Activated T-helper 9 cell treated with anti-CD3 and anti-CD28 coated beads, Interleukin-2, amount 50 U/mL, for 16 hours (primary cell): ENCODE results near the gene GAL3ST1.
A peak's percentile ranks its signal among the peaks of the same experiment; 100 is the strongest.
"Not testable (repeated sequence)": the region's sequence is repeated elsewhere in the genome, so short reads cannot be mapped to it uniquely, and the experiment has no call there.

Source experiments
- DNase-seq: peaks from one replicate; pipeline ENCODE4 v3.0.0-alpha.2; 2020; ENCODE audit warnings: low read depth

GAL3ST1 gene

GRCh38 chr22:30574095-30574981, at the start of gene GAL3ST1:
TSS of gene GAL3ST1 (minus strand) at chr22:30574665. CDS start at chr22:30557392, 17,273 bp downstream.
- DNase-seq = no peak

GRCh38 chr22:30619909-30620308, 45.4 kb upstream of the GAL3ST1 start:
- DNase-seq = not testable (repeated sequence)

- DNase-seq = no peak
These were observed 43.4 kb upstream of the GAL3ST1 start for GRCh38 chr22:30617819-30618218.

- no peak for DNase-seq
These were observed 41.1 kb upstream of the GAL3ST1 start for GRCh38 chr22:30615543-30615954.

- DNase-seq = no peak
These were observed 40.4 kb upstream of the GAL3ST1 start for GRCh38 chr22:30614879-30615278.

GRCh38 chr22:30614268-30614667, 39.8 kb upstream of the GAL3ST1 start:
- no peak for DNase-seq

- DNase-seq = no peak
These were observed 38.3 kb upstream of the GAL3ST1 start for GRCh38 chr22:30612789-30613188.

GRCh38 chr22:30611197-30611596, 36.7 kb upstream of the GAL3ST1 start:
- DNase-seq = no peak

- DNase-seq = no peak
These were observed 35.8 kb upstream of the GAL3ST1 start for GRCh38 chr22:30610299-30610698.

- DNase-seq = no peak
These were observed 35.1 kb upstream of the GAL3ST1 start for GRCh38 chr22:30609260-30610185.

- no peak for DNase-seq
These were observed 33.5 kb upstream of the GAL3ST1 start for GRCh38 chr22:30607939-30608338.

- no peak for DNase-seq
These were observed 33.0 kb upstream of the GAL3ST1 start for GRCh38 chr22:30607300-30607930.

- no peak for DNase-seq
These were observed 32.2 kb upstream of the GAL3ST1 start, which contains the start of gene TCN2 for GRCh38 chr22:30606455-30607299. TSS of gene TCN2 (plus strand) at chr22:30607174. CDS start at chr22:30607332, 158 bp downstream.

GRCh38 chr22:30605449-30606110, 31.1 kb upstream of the GAL3ST1 start:
- peak; percentile 11 for DNase-seq

- DNase-seq = no peak
These were observed 30.3 kb upstream of the GAL3ST1 start for GRCh38 chr22:30604723-30605122.

- DNase-seq = no peak
These were observed 29.3 kb upstream of the GAL3ST1 start for GRCh38 chr22:30603801-30604200.

- DNase-seq = no peak
These were observed 27.6 kb upstream of the GAL3ST1 start for GRCh38 chr22:30602049-30602448.

- no peak for DNase-seq
These were observed 27.0 kb upstream of the GAL3ST1 start for GRCh38 chr22:30601464-30601863.

- no peak for DNase-seq
These were observed 26.5 kb upstream of the GAL3ST1 start for GRCh38 chr22:30600921-30601320.

- no peak for DNase-seq
These were observed 24.5 kb upstream of the GAL3ST1 start for GRCh38 chr22:30598986-30599385.

- no peak for DNase-seq
These were observed 22.4 kb upstream of the GAL3ST1 start for GRCh38 chr22:30596886-30597285.
